ENCODE measurements around the gene GMPPB.

DNA sequence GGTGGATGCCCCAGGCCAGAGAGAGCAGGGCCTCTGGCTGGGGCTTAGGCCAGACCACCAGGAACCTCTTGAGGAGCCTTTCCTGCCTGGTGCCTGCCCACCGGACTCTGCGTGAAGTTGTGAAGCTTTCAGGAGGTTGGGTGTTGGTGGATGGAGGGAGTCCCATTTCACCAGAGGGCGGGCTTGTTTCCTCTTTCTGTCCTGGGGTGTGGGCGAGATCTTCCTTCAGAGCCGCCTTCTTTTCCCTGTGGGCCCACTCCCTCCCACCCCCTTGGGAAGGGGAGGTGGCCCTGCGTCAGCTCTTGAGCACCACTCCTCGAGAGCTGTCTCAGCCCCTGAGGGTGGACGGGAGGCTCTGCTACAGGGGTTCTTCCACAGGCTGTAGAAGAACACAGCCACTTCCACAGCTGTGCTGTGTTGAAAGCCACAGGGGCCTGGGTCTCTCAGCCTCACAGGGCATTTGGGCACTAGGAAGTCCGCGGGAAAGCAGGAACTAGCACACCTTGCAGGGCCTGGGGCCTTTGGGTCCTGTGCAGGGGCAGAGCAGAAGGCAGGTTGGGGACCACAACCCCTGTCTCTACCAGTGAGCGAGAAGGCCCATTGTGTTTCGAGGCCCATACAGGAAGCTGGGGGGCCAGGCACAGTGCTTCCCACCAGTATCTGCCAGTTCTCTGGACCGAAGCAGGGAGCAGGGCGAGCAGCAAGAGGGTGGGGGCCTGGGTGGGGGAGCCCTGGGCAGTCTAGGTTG is 6.4 kb downstream of the GMPPB start:
- TF ChIP-seq, protein P1, sequence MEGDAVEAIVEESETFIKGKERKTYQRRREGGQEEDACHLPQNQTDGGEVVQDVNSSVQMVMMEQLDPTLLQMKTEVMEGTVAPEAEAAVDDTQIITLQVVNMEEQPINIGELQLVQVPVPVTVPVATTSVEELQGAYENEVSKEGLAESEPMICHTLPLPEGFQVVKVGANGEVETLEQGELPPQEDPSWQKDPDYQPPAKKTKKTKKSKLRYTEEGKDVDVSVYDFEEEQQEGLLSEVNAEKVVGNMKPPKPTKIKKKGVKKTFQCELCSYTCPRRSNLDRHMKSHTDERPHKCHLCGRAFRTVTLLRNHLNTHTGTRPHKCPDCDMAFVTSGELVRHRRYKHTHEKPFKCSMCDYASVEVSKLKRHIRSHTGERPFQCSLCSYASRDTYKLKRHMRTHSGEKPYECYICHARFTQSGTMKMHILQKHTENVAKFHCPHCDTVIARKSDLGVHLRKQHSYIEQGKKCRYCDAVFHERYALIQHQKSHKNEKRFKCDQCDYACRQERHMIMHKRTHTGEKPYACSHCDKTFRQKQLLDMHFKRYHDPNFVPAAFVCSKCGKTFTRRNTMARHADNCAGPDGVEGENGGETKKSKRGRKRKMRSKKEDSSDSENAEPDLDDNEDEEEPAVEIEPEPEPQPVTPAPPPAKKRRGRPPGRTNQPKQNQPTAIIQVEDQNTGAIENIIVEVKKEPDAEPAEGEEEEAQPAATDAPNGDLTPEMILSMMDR (IDR thresholded peaks at IDR 0.05; ENCODE audit: insufficient read depth, low read length): no peak
- TF ChIP-seq POLR2AphosphoS5 (IDR thresholded peaks at IDR 0.05; ENCODE audit: low read depth): peak; percentile 33; the same call in 1 of the 2 replicates
- TF ChIP-seq, protein P2, sequence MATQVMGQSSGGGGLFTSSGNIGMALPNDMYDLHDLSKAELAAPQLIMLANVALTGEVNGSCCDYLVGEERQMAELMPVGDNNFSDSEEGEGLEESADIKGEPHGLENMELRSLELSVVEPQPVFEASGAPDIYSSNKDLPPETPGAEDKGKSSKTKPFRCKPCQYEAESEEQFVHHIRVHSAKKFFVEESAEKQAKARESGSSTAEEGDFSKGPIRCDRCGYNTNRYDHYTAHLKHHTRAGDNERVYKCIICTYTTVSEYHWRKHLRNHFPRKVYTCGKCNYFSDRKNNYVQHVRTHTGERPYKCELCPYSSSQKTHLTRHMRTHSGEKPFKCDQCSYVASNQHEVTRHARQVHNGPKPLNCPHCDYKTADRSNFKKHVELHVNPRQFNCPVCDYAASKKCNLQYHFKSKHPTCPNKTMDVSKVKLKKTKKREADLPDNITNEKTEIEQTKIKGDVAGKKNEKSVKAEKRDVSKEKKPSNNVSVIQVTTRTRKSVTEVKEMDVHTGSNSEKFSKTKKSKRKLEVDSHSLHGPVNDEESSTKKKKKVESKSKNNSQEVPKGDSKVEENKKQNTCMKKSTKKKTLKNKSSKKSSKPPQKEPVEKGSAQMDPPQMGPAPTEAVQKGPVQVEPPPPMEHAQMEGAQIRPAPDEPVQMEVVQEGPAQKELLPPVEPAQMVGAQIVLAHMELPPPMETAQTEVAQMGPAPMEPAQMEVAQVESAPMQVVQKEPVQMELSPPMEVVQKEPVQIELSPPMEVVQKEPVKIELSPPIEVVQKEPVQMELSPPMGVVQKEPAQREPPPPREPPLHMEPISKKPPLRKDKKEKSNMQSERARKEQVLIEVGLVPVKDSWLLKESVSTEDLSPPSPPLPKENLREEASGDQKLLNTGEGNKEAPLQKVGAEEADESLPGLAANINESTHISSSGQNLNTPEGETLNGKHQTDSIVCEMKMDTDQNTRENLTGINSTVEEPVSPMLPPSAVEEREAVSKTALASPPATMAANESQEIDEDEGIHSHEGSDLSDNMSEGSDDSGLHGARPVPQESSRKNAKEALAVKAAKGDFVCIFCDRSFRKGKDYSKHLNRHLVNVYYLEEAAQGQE (IDR thresholded peaks at IDR 0.05; ENCODE audit: insufficient replicate concordance, low read depth): no peak
